GM19025 (cell line): Measurements from ENCODE around the gene MGAT4A.

Experiments
- ATAC-seq: cut with Tn5 transposase; IDR thresholded peaks from one replicate; pipeline ENCODE4 v1.9.1; 2021; ENCODE audit warnings: mild to moderate bottlenecking, low read depth, moderate library complexity; ENCODE audit not compliant: unreplicated experiment

MGAT4A gene

GRCh38 chr2:98731041-98731893 lies at the start of gene MGAT4A:
MGAT4A (minus strand) TSS chr2:98731132; CDS start chr2:98726332, 4,800 bp downstream.
- peak; percentile 83 for ATAC-seq

GRCh38 chr2:98778741-98779483 lies 48.0 kb upstream of the MGAT4A start:
- ATAC-seq = no peak

- no peak for ATAC-seq
Measured at GRCh38 chr2:98778151-98778550, 47.2 kb upstream of the MGAT4A start.

- no peak for ATAC-seq
Measured at GRCh38 chr2:98777710-98778109, 46.8 kb upstream of the MGAT4A start.

- ATAC-seq = no peak
Measured at GRCh38 chr2:98777076-98777475, 46.1 kb upstream of the MGAT4A start.

GRCh38 chr2:98776136-98776535 lies 45.2 kb upstream of the MGAT4A start:
- ATAC-seq = no peak

- no peak for ATAC-seq
Measured at GRCh38 chr2:98775146-98775986, 44.4 kb upstream of the MGAT4A start.

GRCh38 chr2:98773907-98774306 lies 43.0 kb upstream of the MGAT4A start:
- no peak for ATAC-seq

- no peak for ATAC-seq
Measured at GRCh38 chr2:98773169-98773568, 42.2 kb upstream of the MGAT4A start.

GRCh38 chr2:98772536-98772935 lies 41.6 kb upstream of the MGAT4A start:
- ATAC-seq = no peak

- ATAC-seq = no peak
Measured at GRCh38 chr2:98771721-98772524, 41.0 kb upstream of the MGAT4A start.

GRCh38 chr2:98771264-98771663 lies 40.3 kb upstream of the MGAT4A start:
- ATAC-seq = no peak

GRCh38 chr2:98769784-98770183 lies 38.9 kb upstream of the MGAT4A start:
- no peak for ATAC-seq

GRCh38 chr2:98769114-98769476 lies 38.2 kb upstream of the MGAT4A start:
- ATAC-seq = no peak

GRCh38 chr2:98768384-98769113 lies 37.6 kb upstream of the MGAT4A start:
- ATAC-seq = no peak

- ATAC-seq = no peak
Measured at GRCh38 chr2:98764499-98764898, 33.6 kb upstream of the MGAT4A start.

GRCh38 chr2:98763209-98763951 lies 32.4 kb upstream of the MGAT4A start:
- ATAC-seq = no peak

- no peak for ATAC-seq
Measured at GRCh38 chr2:98761909-98762308, 31.0 kb upstream of the MGAT4A start.
